OCI-LY7 (cell line): ENCODE measurements around the gene PIGH. TPM values are rescaled to one million over a fixed set of nuclear protein-coding genes. Genes with fewer than 3 reads are reported as not detected.

Source experiments
- BruUV-seq: library from RNA; stranded (reverse); fragments of 400-500 nt; replicated peaks from 2 replicates; lab custom pipeline; 2021; lab: Mats Ljungman, UMichigan
- CTCF ChIA-PET: fragments of 300-600 bp; sonication (Branson Sonifier 250); formaldehyde crosslinking; loops from one replicate; lab custom pipeline; 2022; ENCODE audit warnings: antibody characterized with exemption; ENCODE audit not compliant: unreplicated experiment; lab: Charles Lee
- POLR2A ChIA-PET: fragments of 300-600 bp; sonication (Branson Sonifier 250); formaldehyde crosslinking; loops from one replicate; lab custom pipeline; 2022; ENCODE audit warnings: antibody characterized with exemption; lab: Charles Lee
- DNase-seq: peaks from one replicate; pipeline ENCODE4 v3.0.0-alpha.2; 2015; ENCODE audit warnings: low spot score
- H2AFZ ChIP-seq: fragments of 200-600 bp; sonication (generic), shearing (Covaris generic); 2 replicates; pipeline ENCODE4 v1.6.1; 2014; ENCODE audit warnings: mild to moderate bottlenecking, antibody characterized with exemption, low read length, moderate library complexity
- H3K27ac ChIP-seq: fragments of 200-600 bp; sonication (generic); 2 replicates; pipeline ENCODE4 v1.5.1; 2014; ENCODE audit warnings: mixed run types, low read depth, mild to moderate bottlenecking, moderate library complexity, low read length, inconsistent platforms; ENCODE audit not compliant: poor library complexity, severe bottlenecking
- H3K36me3 ChIP-seq: fragments of 200-600 bp; sonication (generic); 2 replicates; pipeline ENCODE4 v1.6.1; 2014; ENCODE audit warnings: mild to moderate bottlenecking, antibody characterized with exemption, low read length, moderate library complexity, mixed read lengths; ENCODE audit not compliant: insufficient read depth
- H3K4me1 ChIP-seq: fragments of 200-600 bp; sonication (generic); 2 replicates; pipeline ENCODE4 v1.5.1; 2014; ENCODE audit warnings: mild to moderate bottlenecking, low read length; ENCODE audit not compliant: insufficient read depth, poor library complexity, severe bottlenecking
- H3K4me2 ChIP-seq: fragments of 200-600 bp; sonication (generic); 2 replicates; pipeline ENCODE4 v1.6.1; 2014; ENCODE audit warnings: mild to moderate bottlenecking, low read length
- H3K4me3 ChIP-seq: fragments of 200-600 bp; sonication (generic); 2 replicates; pipeline ENCODE4 v1.5.1; 2014; ENCODE audit warnings: mild to moderate bottlenecking, low read depth, low read length; ENCODE audit not compliant: poor library complexity, severe bottlenecking
- H3K79me2 ChIP-seq: fragments of 200-600 bp; sonication (generic); 2 replicates; pipeline ENCODE4 v1.6.1; 2016; ENCODE audit warnings: low read depth, mild to moderate bottlenecking, low read length, moderate library complexity, mixed read lengths; ENCODE audit not compliant: insufficient read depth
- H3K9me2 ChIP-seq: fragments of 200-600 bp; sonication (generic); 2 replicates; pipeline ENCODE4 v1.6.1; 2016; ENCODE audit warnings: mild to moderate bottlenecking, low read length, mixed read lengths; ENCODE audit not compliant: insufficient read depth
- H3K9me3 ChIP-seq: fragments of 200-600 bp; sonication (generic); 2 replicates; pipeline ENCODE4 v1.6.1; 2014; ENCODE audit warnings: mild to moderate bottlenecking, mixed run types, low read length, mixed read lengths
- H4K20me1 ChIP-seq: fragments of 200-600 bp; sonication (generic); 2 replicates; pipeline ENCODE4 v1.6.1; 2014; ENCODE audit warnings: mild to moderate bottlenecking, antibody characterized with exemption, low read length, moderate library complexity, mixed read lengths; ENCODE audit not compliant: insufficient read depth
- EZH2phosphoT487 ChIP-seq: fragments of 200-600 bp; sonication (generic); IDR thresholded peaks from 2 replicates; pipeline ENCODE4 v1.6.1; 2018; ENCODE audit warnings: low read depth, borderline replicate concordance, mild to moderate bottlenecking, mixed run types, antibody characterized with exemption, low read length, moderate library complexity, mixed read lengths
- intact Hi-C: fragments of 100-400 bp; cut with micrococcal nuclease; formaldehyde crosslinking; loops from one replicate; pipeline ENCODE4 v1.10.0; 2022; ENCODE audit not compliant: unreplicated experiment
- total RNA-seq, 2 experiments: library from RNA; depleted of rRNA in 1 of 2; stranded (reverse); fragments of >200 nt in 1 of 2; shearing (Covaris generic) in 1 of 2; gene quantifications; 2 replicates each; pipeline ENCODE4 v1.2.3, GENCODE V29; 2014 to 2022
- TF ChIP-seq, protein P1 (sequence below): fragments of 200-600 bp; sonication (generic); conservative IDR thresholded peaks from 2 replicates; pipeline ENCODE4 v1.5.1; 2014; ENCODE audit warnings: mild to moderate bottlenecking, antibody characterized with exemption, low read length, moderate library complexity, mixed read lengths

The PIGH gene
- total RNA-seq, 2 experiments from 2014 or later: 15.5 to 23.0 TPM

DNA sequence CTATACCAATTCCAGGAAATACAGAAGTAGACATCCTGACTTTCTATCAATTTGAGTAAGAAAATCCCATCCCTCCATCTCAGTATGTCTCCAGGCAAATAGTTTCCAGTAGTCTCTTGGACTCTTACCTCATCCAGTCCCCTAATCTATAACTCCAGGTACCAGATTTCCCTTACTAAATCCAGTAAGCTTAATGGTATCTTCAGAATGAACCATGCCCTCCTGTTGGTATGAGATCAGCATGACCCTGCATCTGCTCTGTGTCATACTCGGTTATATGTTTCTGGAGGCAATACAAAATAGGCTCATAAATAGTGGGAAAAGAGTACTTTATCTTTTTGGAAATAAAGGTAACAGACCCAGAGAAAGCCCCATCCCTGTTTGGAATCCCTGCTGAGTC lies 18.4 kb downstream of the PIGH start:
- Histone ChIP-seq H3K36me3 (no peaks in the 10 kb centered on the region), H3K9me3 (no peaks in the 10 kb centered on the region), H3K4me1 (no peaks in the 10 kb centered on the region), H3K79me2 (no peaks in the 10 kb centered on the region), H3K4me2 (no peak overlapping the region), H3K4me3 (no peak overlapping the region), H3K27ac (no peak overlapping the region), H2AFZ (no peak overlapping the region), H4K20me1 (no peaks in the 10 kb centered on the region), H3K9me2 (no peaks in the 10 kb centered on the region)
- CTCF ChIA-PET: interaction anchor here (1.1 kb wide), 1 partner anchor 123 kb away, joined by 4 read pairs; no protein-coding TSS in a partner anchor
- BruUV-seq: no TSS peak
- intact Hi-C loops: no loop called here
- POLR2A ChIA-PET: interaction anchor here (0.5 to 0.6 kb wide), 2 partner anchors 61 to 226 kb away, joined by 4 to 5 read pairs; no protein-coding TSS in a partner anchor
- TF ChIP-seq, protein P1, sequence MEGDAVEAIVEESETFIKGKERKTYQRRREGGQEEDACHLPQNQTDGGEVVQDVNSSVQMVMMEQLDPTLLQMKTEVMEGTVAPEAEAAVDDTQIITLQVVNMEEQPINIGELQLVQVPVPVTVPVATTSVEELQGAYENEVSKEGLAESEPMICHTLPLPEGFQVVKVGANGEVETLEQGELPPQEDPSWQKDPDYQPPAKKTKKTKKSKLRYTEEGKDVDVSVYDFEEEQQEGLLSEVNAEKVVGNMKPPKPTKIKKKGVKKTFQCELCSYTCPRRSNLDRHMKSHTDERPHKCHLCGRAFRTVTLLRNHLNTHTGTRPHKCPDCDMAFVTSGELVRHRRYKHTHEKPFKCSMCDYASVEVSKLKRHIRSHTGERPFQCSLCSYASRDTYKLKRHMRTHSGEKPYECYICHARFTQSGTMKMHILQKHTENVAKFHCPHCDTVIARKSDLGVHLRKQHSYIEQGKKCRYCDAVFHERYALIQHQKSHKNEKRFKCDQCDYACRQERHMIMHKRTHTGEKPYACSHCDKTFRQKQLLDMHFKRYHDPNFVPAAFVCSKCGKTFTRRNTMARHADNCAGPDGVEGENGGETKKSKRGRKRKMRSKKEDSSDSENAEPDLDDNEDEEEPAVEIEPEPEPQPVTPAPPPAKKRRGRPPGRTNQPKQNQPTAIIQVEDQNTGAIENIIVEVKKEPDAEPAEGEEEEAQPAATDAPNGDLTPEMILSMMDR: no peak
- TF ChIP-seq EZH2phosphoT487: no peak
- DNase-seq: no peak

DNA sequence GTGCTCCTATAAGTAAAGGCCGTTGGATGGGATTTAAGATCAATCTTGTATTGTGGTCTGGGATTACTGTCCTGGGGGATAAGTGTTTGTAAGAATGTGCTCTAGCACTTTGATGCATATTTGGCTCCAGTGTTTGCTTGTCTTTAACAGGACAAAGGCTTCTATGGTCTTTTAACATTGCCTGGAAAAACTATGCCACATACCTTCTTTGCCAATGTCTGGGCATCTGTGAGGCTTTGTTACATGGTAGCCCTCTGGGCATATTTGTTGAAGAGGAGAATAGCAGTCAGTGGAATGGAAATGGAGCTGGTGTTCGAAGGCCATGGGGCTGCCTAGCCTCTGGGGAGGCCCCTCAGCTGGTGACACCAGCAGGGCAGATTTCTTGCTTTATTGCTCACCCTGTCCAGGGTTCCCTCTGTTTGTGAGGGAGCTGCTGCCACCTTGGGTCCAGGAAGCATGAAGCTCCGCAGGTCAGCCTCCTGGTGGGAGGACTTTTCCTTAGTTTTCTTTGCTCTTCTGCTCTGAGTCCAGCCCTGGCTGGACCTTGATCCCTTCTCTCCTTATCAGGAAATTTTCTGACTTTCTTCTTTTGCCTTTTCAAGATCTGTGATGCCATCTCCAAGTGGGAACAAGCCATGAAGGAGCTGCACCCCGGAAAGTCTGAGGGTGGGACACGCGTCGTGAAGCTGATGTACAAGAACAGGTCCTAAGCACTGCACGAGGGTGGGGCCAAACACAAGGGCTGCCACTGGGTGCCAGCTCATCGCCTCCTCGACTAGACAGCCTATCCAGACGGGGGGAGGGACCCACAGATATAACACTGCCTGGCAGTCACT lies 19.5 kb downstream of the PIGH start:
- H3K36me3 ChIP-seq: no peaks in the 10 kb centered on the region
- intact Hi-C loops: no loop called here
- H3K79me2 ChIP-seq: no peaks in the 10 kb centered on the region
- H3K4me3 ChIP-seq: no peak overlapping the region
- no peak overlapping the region for H3K4me2 ChIP-seq
- POLR2A ChIA-PET: no interaction called here
- H2AFZ ChIP-seq: no peak overlapping the region
- BruUV-seq: no TSS peak
- H3K4me1 ChIP-seq: no peaks in the 10 kb centered on the region
- no peaks in the 10 kb centered on the region for H3K9me2 ChIP-seq
- CTCF ChIA-PET: no interaction called here
- H3K27ac ChIP-seq: no peak overlapping the region
- DNase-seq: no peak
- no peaks in the 10 kb centered on the region for H4K20me1 ChIP-seq
- TF ChIP-seq, protein P1: no peak
- no peaks in the 10 kb centered on the region for H3K9me3 ChIP-seq

DNA sequence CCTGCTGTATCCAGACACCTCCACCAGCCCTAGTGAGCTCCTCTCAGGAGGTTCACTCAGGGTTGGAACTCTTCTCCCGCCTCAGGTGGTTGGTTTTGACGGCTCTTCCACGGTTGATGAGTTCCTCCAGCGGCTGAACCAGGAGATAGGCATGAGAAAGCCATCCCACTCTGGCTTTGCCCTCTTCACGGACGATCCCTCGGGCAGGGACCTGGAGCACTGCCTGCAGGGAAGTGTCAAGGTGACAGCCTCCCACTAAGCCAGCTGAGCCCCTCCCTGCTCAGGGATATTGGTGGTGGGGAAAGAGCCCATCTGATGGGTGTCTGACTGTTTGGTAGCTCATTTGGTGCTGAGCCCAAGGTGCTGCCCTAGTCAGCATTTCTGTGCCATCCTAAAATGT lies 20.4 kb downstream of the PIGH start:
- H3K36me3 ChIP-seq: no peaks in the 10 kb centered on the region
- intact Hi-C loops: no loop called here
- no peak for TF ChIP-seq EZH2phosphoT487
- TF ChIP-seq, protein P1: no peak
- H3K4me2 ChIP-seq: no peak overlapping the region
- CTCF ChIA-PET: no interaction called here
- no peaks in the 10 kb centered on the region for H4K20me1 ChIP-seq
- no peaks in the 10 kb centered on the region for H3K9me2 ChIP-seq
- H3K9me3 ChIP-seq: no peaks in the 10 kb centered on the region
- H3K4me3 ChIP-seq: no peak overlapping the region
- no peak overlapping the region for H2AFZ ChIP-seq
- no TSS peak for BruUV-seq
- no peaks in the 10 kb centered on the region for H3K4me1 ChIP-seq
- H3K27ac ChIP-seq: no peak overlapping the region
- no peak for DNase-seq
- POLR2A ChIA-PET: no interaction called here
- H3K79me2 ChIP-seq: no peaks in the 10 kb centered on the region
